DOHH2 (cell line): Measurements from ENCODE around the gene CLSTN1.

Experiments
- CTCF ChIP-seq: fragments of 200-600 bp; sonication (generic); IDR thresholded peaks from one replicate; pipeline ENCODE4 v1.5.1; 2014; ENCODE audit warnings: antibody characterized with exemption, mild to moderate bottlenecking, low read depth, low read length; ENCODE audit not compliant: poor library complexity, severe bottlenecking
- EZH2phosphoT487 ChIP-seq: fragments of 200-600 bp; sonication (generic); IDR thresholded peaks from 2 replicates; pipeline ENCODE4 v1.6.1; 2017; ENCODE audit warnings: borderline replicate concordance, mild to moderate bottlenecking, antibody characterized with exemption, low read length, moderate library complexity, mixed read lengths

GRCh38 chr1:9770298-9770697 lies 53.5 kb downstream of the CLSTN1 start:
- no peak for TF ChIP-seq CTCF
- TF ChIP-seq EZH2phosphoT487 = no peak
